Measurements from ENCODE around the gene ACTG2.
"Not testable (repeated sequence)": the region's sequence is repeated elsewhere in the genome, so short reads cannot be mapped to it uniquely, and the experiment has no call there.

ACTG2 gene

GRCh38 chr2:73893764-73894474 is 1.1 kb downstream of the ACTG2 start:
- no peak for DNase-seq

GRCh38 chr2:73894475-73894850 is 1.7 kb downstream of the ACTG2 start:
- no peak for DNase-seq

GRCh38 chr2:73894877-73895276 is 2.1 kb downstream of the ACTG2 start:
- DNase-seq, result no peak

- DNase-seq, result no peak
These were observed 2.7 kb downstream of the ACTG2 start for GRCh38 chr2:73895473-73895872.

GRCh38 chr2:73896362-73897239 is 3.8 kb downstream of the ACTG2 start:
- no peak for DNase-seq

- no peak for DNase-seq
These were observed 4.4 kb downstream of the ACTG2 start for GRCh38 chr2:73897240-73897583.

- DNase-seq, result no peak
These were observed 5.1 kb downstream of the ACTG2 start for GRCh38 chr2:73897934-73898333.

GRCh38 chr2:73899801-73900336 is 7.1 kb downstream of the ACTG2 start:
- DNase-seq, result no peak

GRCh38 chr2:73901143-73901542 is 8.3 kb downstream of the ACTG2 start:
- no peak for DNase-seq

- DNase-seq, result no peak
These were observed 9.5 kb downstream of the ACTG2 start for GRCh38 chr2:73902284-73902683.

- DNase-seq, result no peak
These were observed 10.5 kb downstream of the ACTG2 start for GRCh38 chr2:73903313-73903712.

GRCh38 chr2:73903949-73904613 is 11.3 kb downstream of the ACTG2 start:
- DNase-seq, result not testable (repeated sequence)

- no peak for DNase-seq
These were observed 12.1 kb downstream of the ACTG2 start for GRCh38 chr2:73904952-73905351.

GRCh38 chr2:73906847-73907505 is 14.2 kb downstream of the ACTG2 start:
- no peak for DNase-seq

GRCh38 chr2:73907840-73908452 is 15.1 kb downstream of the ACTG2 start:
- DNase-seq, result no peak

GRCh38 chr2:73908689-73909652 is 16.2 kb downstream of the ACTG2 start:
- no peak for DNase-seq

GRCh38 chr2:73910873-73911547 is 18.2 kb downstream of the ACTG2 start:
- DNase-seq, result no peak

GRCh38 chr2:73911548-73912208 is 18.9 kb downstream of the ACTG2 start:
- no peak for DNase-seq

GRCh38 chr2:73913414-73914054 is 20.7 kb downstream of the ACTG2 start:
- DNase-seq, result no peak

GRCh38 chr2:73914667-73915066 is 21.9 kb downstream of the ACTG2 start:
- DNase-seq, result no peak

All from NCI-H1694 (cell line).